GM19193 (cell line): ENCODE results near the gene RNF141.

Source experiments
- POLR2A ChIP-seq: IDR thresholded peaks from 4 replicates; pipeline ENCODE4 v1.6.1; 2011; ENCODE audit not compliant: insufficient read depth, insufficient read length; ENCODE audit errors: extremely low read depth

Gene RNF141

GRCh38 chr11:10473371-10473770 lies 67.6 kb downstream of the RNF141 start:
- TF ChIP-seq POLR2A = no peak

GRCh38 chr11:10462746-10463300 lies 78.2 kb downstream of the RNF141 start:
- no peak for TF ChIP-seq POLR2A
